ENCODE results near the gene KLK8.

The KLK8 gene

GRCh38 chr19:51019544-51019925 lies 18.1 kb upstream of the KLK8 start, which contains the start of gene KLK10:
Gene KLK10, minus strand, starts transcription at chr19:51019709. Its CDS starts 579 bp downstream, at chr19:51019130.
- no peak for DNase-seq (ENCODE audit: low read depth in 2 of 2)
- peak within 1 kb of the TSS in 1 of 2 donors; percentile 19 for H3K4me3 ChIP-seq (replicated peaks in 1 of 2; ENCODE audit: low read depth in 2 of 2, low read length in 2 of 2)
- TF ChIP-seq, protein P1, sequence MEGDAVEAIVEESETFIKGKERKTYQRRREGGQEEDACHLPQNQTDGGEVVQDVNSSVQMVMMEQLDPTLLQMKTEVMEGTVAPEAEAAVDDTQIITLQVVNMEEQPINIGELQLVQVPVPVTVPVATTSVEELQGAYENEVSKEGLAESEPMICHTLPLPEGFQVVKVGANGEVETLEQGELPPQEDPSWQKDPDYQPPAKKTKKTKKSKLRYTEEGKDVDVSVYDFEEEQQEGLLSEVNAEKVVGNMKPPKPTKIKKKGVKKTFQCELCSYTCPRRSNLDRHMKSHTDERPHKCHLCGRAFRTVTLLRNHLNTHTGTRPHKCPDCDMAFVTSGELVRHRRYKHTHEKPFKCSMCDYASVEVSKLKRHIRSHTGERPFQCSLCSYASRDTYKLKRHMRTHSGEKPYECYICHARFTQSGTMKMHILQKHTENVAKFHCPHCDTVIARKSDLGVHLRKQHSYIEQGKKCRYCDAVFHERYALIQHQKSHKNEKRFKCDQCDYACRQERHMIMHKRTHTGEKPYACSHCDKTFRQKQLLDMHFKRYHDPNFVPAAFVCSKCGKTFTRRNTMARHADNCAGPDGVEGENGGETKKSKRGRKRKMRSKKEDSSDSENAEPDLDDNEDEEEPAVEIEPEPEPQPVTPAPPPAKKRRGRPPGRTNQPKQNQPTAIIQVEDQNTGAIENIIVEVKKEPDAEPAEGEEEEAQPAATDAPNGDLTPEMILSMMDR (IDR thresholded peaks at IDR 0.05; ENCODE audit: low read depth, low read length), result no peak

DNA sequence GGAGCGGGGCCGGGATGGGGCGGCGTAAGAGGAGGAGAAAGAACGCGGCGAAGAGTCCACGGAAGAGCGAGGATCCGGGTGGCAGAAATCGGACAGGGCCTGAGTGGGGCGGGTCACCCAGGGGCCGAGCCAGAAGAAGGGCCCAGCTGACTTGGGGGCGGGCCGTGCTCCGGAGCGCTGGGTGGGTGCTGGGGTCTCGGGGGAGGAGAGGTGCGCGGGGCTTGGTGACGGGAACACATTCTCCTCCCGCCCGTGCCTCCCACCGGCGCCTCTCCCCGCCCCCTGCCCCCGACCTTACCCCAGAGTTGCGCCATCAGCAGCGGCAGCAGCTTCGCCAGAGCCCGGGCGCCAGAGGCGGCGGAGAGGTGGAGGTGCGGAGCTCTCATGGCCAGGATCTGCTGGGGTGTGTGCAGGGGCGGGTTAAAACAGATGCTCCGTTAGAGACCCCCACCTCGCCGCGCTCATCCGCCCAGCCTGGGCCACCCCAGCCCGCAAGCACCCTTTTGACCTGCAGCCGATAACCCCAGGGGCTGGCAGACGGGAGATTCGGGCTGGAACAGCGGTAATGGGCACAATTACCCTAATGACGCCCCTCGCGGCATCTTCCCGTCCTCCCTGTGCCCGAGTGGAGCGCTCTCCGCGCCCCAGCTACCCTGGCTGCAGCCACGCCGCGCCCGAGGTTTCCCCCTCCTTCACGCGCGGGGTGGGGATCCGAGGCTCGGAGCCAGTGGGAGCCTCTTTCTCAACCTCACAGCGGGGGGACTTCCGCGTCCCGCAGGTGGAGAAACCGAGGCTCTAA lies 17.5 kb upstream of the KLK8 start:
- peak overlapping the region in 1 of 2 donors; percentile 19 for H3K4me3 ChIP-seq (replicated peaks in 1 of 2; ENCODE audit: low read depth in 2 of 2, low read length in 2 of 2)
- peak in 1 of 2 donors; percentile 44 for DNase-seq (ENCODE audit: low read depth in 2 of 2)
- TF ChIP-seq, protein P1 (IDR thresholded peaks at IDR 0.05; ENCODE audit: low read depth, low read length), result no peak

GRCh38 chr19:51016798-51017683 lies 15.6 kb upstream of the KLK8 start:
- DNase-seq (ENCODE audit: low read depth in 2 of 2), result peak; percentile 49 to 61
- peak overlapping the region in 1 of 2 donors; percentile 25 for H3K4me3 ChIP-seq (replicated peaks in 1 of 2; ENCODE audit: low read depth in 2 of 2, low read length in 2 of 2)
- TF ChIP-seq, protein P1 (IDR thresholded peaks at IDR 0.05; ENCODE audit: low read depth, low read length), result peak; percentile 66

- DNase-seq (ENCODE audit: low read depth in 2 of 2), result no peak
- TF ChIP-seq, protein P1 (IDR thresholded peaks at IDR 0.05; ENCODE audit: low read depth, low read length), result no peak
- H3K4me3 ChIP-seq (replicated peaks in 1 of 2; ENCODE audit: low read depth in 2 of 2, low read length in 2 of 2), result no peak overlapping the region
Observed at GRCh38 chr19:51015691-51016267, 14.4 kb upstream of the KLK8 start.

GRCh38 chr19:51014242-51014641 lies 12.8 kb upstream of the KLK8 start:
- H3K4me3 ChIP-seq (replicated peaks in 1 of 2; ENCODE audit: low read depth in 2 of 2, low read length in 2 of 2), result no peak overlapping the region
- TF ChIP-seq, protein P1 (IDR thresholded peaks at IDR 0.05; ENCODE audit: low read depth, low read length), result no peak
- DNase-seq (ENCODE audit: low read depth in 2 of 2), result no peak

DNA sequence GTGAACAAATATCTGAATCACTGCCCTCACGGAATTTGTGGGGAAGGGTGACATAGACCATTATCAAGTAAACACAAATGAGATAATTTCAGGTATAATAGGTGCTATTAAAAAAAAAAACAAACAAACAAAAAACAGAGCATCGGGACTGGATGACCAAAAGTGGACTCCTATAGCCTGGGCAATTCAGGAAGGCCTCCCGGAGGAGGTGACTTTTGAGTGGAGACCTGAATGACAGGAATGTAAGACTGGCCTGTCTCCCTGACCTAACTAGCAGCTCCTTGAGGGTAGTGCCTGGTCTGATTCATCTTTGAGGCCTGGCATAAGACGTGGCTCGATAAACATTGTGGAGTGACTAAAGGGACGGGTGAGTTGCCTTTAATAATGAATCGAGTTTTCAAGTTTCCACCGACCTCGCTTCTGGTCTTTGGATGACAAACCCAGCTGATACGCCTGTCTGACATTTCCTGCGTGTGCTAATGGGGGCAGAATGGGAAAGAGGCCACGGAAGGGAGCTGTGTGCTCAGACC lies 11.3 kb upstream of the KLK8 start:
- no peak overlapping the region for H3K4me3 ChIP-seq (replicated peaks in 1 of 2; ENCODE audit: low read depth in 2 of 2, low read length in 2 of 2)
- no peak for DNase-seq (ENCODE audit: low read depth in 2 of 2)
- TF ChIP-seq, protein P1 (IDR thresholded peaks at IDR 0.05; ENCODE audit: low read depth, low read length), result no peak

Data from cardiac fibroblast (primary cell).